RCC 7860 (cell line): ENCODE results near the gene BOC.

Source experiments
- DNase-seq: peaks from one replicate; pipeline ENCODE4 v3.0.0-alpha.2; 2015; ENCODE audit warnings: low spot score
- FAIRE-seq: peaks from 2 replicates; lab custom pipeline; 2012; peaks lifted over from hg19 to GRCh38; lab: Jason Lieb, UNC

Gene BOC

DNA sequence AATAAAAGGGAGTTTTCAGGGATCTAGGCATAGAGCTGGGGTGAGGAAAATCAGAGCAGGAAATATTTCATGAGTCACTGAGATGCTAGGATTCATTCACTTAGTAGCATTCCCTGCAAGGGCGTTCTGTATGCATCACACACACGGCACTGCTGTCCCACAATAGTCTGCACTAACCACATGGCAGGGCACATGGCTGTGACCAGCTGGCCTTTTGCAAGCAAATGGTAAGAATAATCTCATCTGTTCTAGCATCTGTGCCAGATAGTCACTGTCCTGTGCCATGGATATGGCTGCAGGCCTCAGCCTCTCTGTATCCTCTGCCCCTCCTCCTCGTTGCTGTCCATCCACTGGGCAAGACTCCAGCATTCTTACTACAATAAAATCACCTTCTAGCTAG lies 37.8 kb downstream of the BOC start:
- DNase-seq (peak; percentile 68), FAIRE-seq (peak; percentile 31)

- FAIRE-seq (no peak), DNase-seq (no peak)
Measured at GRCh38 chr3:113249601-113250000, 38.2 kb downstream of the BOC start.

GRCh38 chr3:113250566-113250965 lies 39.2 kb downstream of the BOC start:
- no peak for FAIRE-seq
- DNase-seq, result no peak

DNA sequence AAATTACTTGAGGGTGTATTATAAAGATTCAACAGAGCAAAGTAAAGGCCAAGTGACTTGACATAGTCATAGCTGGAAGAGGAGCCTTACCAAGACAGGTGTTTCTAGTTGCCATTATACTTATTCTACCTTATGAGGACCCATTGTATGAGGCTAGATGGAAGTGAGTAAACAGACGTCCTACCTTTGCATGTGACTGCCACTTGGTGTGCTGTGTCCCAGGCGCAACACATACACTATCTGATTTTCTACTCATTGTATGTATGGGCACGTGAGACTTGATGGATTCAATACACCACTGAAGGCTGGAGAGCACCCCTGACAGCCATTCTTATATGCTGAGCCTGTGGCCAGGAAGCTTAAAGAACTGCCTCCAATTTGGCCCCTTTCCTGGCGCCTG lies 40.5 kb downstream of the BOC start:
- DNase-seq (no peak), FAIRE-seq (no peak)

DNA sequence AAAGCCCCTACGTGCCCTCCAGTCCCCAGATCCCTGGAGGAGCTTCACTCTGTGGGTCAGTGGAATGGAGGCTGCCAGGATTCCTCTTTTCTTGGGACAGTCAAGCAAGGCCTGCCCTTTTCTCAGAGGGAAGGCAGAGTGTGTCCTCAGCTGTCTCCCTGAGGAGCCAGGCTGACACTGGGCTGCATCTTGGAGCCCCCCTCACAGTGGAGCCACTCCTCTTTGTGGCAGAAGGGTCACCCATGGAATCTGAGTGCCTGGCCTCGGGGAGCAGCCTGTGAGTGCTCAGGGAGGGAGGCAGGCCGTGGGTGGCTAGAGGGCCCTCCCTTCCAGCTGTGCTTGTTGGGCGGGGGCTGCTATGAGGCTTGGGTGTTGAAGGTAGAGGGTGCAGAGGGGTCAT lies 41.2 kb downstream of the BOC start:
- DNase-seq, result no peak

DNA sequence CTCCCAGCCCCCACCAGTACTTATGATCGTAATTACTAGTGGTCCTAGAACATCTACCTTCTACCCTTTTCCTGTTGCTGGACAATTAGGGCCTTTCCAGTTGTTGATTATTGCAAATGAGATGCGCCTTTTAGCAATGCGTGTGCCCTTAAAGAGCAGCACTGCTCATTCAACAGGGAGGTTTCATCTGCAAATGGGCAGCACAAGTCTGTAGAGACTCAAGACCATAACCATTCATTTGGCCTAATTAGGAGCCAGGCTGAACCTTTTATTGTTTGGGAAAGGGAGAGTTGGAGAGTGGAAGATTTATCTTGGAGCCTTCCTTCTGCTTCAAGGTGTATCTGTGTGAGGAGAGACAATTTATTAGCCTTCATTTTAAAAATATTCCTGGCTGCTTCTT lies 42.3 kb downstream of the BOC start:
- no peak for DNase-seq
- FAIRE-seq, result no peak

More for the DNA sequence above, 41.2 kb downstream of the BOC start:
- no peak for FAIRE-seq

- FAIRE-seq (no peak), DNase-seq (no peak)
Measured at GRCh38 chr3:113254171-113254947, 43.0 kb downstream of the BOC start.

- FAIRE-seq (no peak), DNase-seq (no peak)
Measured at GRCh38 chr3:113255100-113255853, 43.9 kb downstream of the BOC start.

DNA sequence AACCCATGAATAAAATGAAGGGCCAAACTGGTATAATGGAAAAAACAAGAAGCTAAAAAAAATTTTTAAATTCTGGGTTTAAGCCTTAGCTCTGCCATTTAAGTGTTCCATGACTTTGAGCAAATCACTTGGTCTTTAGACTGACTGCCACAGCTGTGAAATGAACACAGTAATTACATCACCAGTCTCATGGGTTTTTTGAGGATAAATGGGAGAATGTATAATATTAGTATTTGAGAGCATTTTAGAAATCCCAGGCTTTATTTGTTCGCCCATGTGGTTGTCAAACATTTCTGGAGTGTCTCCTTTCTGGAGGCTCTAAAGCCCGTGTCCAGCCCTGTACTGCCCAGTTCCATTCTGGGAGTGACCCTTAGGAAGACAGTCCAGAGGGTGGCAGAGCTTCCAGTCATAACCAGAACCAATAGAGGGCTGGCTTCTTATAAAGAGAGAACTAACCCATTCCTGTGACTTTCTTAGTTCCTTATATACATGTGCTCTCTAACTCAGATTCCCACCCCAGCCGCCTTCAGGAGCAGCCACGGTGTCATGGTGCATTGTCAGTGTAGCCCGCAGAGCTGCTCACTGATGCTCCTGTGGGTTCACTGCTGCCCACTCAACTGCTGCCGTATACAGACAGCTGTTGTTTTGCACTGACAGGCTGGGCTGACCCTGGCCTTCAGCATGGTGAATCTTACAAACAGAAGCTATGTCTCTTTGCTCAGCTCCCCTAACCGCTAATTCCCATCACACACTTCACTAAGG lies 44.7 kb downstream of the BOC start:
- no peak for DNase-seq

GRCh38 chr3:113258361-113258760 lies 47.0 kb downstream of the BOC start:
- DNase-seq (no peak), FAIRE-seq (no peak)

More for the DNA sequence above, 44.7 kb downstream of the BOC start:
- no peak for FAIRE-seq

DNA sequence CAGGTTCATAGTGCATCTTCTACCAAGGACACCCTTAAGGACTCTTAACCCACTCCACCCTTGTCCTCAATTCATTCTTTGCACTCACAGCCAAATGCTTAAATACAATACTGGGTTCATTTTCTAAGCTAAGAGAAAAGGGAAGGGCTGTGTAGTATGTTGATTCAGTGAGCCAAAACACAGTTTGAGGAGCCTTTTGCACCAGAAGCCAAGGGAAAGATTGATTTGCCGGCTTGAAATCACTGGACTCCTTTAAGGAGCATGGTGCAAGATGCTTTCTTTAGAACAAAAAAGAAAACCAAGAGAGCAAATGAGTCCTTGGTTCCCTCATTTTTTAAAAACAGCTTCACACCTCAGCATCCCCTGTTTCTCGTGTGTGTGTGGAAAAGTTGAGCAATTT lies 47.8 kb downstream of the BOC start:
- no peak for FAIRE-seq
- DNase-seq, result no peak

DNA sequence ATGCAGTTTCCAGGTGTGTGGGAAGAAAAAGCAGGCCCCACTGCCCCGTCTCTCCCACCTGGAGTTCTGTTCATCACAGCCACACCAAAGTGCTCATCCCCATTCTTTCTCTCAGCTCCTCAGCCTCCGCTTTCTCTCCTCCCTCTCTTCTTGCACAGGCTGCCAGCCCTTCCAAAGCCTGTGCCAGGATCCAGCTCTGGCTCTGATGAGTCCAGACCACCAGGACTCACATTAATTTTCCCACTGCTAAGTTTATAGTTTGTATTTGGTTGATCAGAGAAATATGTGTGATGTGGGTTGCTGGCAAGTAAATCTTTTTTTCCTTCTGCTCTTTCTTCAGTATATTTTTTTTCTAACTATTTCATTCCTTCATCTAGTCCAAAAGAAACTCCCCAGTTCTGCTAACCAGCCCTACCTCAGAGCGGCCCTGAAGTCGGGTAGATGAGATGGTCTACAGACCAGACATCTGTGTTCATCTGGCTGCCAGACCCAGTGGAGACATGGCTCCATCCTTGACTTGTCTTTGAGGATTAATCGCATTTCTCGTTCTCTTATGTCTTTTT lies 49.8 kb downstream of the BOC start:
- no peak for FAIRE-seq
- DNase-seq, result no peak

- DNase-seq, result no peak
- no peak for FAIRE-seq
Measured at GRCh38 chr3:113261626-113262303, 50.4 kb downstream of the BOC start.

GRCh38 chr3:113262304-113262665 lies 50.9 kb downstream of the BOC start:
- no peak for DNase-seq
- FAIRE-seq, result no peak

GRCh38 chr3:113263020-113263419 lies 51.7 kb downstream of the BOC start:
- DNase-seq (no peak), FAIRE-seq (no peak)

DNA sequence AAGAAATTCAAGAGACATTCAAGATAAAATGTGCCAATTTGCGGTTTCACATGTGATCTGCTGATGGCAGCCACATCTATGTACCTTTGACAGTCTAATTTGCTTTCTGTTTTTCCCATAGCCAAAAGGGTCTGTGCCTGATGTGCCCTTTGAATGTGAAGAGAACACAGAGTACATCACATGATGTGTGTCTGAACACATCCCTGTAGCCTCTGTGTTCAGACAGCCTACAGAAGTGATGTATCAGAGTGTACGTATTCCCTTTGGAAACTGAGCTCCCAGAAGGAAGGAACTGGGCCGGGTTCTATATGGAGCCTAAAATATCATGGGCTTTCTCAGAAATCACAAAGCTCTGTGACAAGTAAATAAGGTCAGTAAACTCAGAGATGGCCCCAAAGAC lies 52.4 kb downstream of the BOC start:
- DNase-seq, result no peak
- FAIRE-seq, result no peak

GRCh38 chr3:113264283-113265131 lies 53.1 kb downstream of the BOC start:
- FAIRE-seq, result no peak
- DNase-seq, result no peak

DNA sequence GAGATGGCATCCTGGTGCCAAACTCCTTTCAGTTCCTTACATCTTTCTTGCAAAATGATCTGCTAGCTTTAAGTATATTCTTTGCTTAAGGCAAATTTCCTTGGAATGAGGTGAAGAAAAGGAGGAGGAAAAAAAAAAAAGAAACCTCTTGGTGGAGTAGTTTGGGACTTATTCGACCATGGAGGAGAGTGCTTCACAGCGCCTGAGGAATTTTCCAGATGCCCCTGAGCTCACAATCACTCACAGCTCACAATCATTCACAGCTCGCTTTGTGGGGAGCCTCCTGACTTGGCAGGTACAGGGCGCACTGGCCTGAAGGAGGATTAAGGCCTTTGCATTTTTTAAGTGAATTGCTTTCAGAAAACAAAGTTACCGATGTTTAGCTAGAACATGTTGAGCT lies 53.9 kb downstream of the BOC start:
- no peak for DNase-seq

DNA sequence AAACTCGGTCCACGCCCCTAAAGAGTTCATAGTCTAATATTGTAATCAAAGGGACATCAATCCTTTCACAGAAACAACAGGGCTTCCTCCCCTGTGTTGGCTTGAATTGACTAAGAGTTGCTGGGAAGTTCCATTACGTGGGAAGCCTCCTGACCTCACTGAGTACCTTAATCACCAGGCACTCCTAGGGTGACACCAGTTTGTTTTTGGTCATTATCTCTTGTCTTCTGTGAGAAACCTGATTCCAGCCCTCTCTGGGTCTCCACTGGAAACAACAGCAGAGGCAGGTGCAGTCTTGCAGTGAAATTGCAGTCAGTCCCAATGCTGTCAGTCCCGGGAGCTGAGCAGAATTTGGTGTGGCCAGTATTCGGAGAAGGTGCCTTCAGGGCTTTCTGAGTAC lies 55.4 kb downstream of the BOC start:
- DNase-seq (no peak), FAIRE-seq (no peak)

More for the DNA sequence above, 53.9 kb downstream of the BOC start:
- no peak for FAIRE-seq

DNA sequence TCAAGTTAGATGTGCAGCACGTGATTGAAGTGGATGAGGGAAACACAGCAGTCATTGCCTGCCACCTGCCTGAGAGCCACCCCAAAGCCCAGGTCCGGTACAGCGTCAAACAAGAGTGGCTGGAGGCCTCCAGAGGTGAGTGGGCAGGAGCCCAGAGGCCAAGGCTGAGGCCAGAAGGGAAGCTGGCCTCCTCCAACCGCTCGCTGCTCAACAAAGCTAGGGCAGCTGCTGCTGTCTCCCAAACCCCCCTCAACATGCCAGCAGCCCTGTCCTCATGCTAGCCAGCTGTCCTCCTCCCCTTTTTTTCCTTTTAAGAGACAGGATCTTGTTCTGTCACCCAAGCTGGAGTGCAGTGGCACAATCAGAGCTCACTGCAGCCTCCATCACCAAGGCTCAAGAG lies 57.0 kb downstream of the BOC start:
- DNase-seq (no peak), FAIRE-seq (no peak)
